SK-N-SH treated with all-trans-retinoic acid at 6 μM for 48 hours (cell line): ENCODE results near the gene RAB4B.
"Not testable (repeated sequence)": the region's sequence is repeated elsewhere in the genome, so short reads cannot be mapped to it uniquely, and the experiment has no call there.

Experiments used
- ATAC-seq: fragments of 200-7000 bp; cut with Tn5 transposase; 3 replicates; pipeline ENCODE4 v1.9.1; 2020; ENCODE audit warnings: mild to moderate bottlenecking, moderate library complexity
- ARNTL ChIP-seq: fragments of 450-650 bp; formaldehyde crosslinking; IDR thresholded peaks from 2 replicates; pipeline ENCODE4 v1.5.0; 2020; ENCODE audit warnings: low read depth, mild to moderate bottlenecking, moderate library complexity, borderline replicate concordance
- BACH2 ChIP-seq: fragments of 250-450 bp; sonication (Bioruptor Pico); IDR thresholded peaks from 2 replicates; pipeline ENCODE4 v1.9.0; 2021; ENCODE audit warnings: mild to moderate bottlenecking, borderline replicate concordance
- CREB5 ChIP-seq: fragments of 250-450 bp; sonication (Bioruptor Pico); IDR thresholded peaks from 2 replicates; pipeline ENCODE4 v1.5.1; 2020; ENCODE audit warnings: low read depth, mild to moderate bottlenecking, moderate library complexity
- CSRNP3 ChIP-seq: fragments of 250-450 bp; sonication (Bioruptor Pico); IDR thresholded peaks from 2 replicates; pipeline ENCODE4 v1.5.1; 2021; ENCODE audit warnings: mild to moderate bottlenecking, moderate library complexity
- ESRRG ChIP-seq: fragments of 250-450 bp; sonication (Bioruptor Pico); IDR thresholded peaks from 2 replicates; pipeline ENCODE4 v1.6.1; 2021; ENCODE audit warnings: mild to moderate bottlenecking
- GLIS3 ChIP-seq: fragments of 250-450 bp; sonication (Bioruptor Pico); IDR thresholded peaks from 2 replicates; pipeline ENCODE4 v1.5.0; 2020; ENCODE audit warnings: mild to moderate bottlenecking, moderate library complexity
- ISL1 ChIP-seq: fragments of 250-450 bp; sonication (Bioruptor Pico); IDR thresholded peaks from 2 replicates; pipeline ENCODE4 v2.1.2; 2022; ENCODE audit warnings: mild to moderate bottlenecking, moderate library complexity
- POU6F1 ChIP-seq: fragments of 250-450 bp; sonication (Bioruptor Pico); IDR thresholded peaks from 2 replicates; pipeline ENCODE4 v1.8.0; 2021; ENCODE audit warnings: low read depth, mild to moderate bottlenecking, moderate library complexity, borderline replicate concordance
- RARB ChIP-seq: fragments of 250-450 bp; sonication (Bioruptor Pico); IDR thresholded peaks from 2 replicates; pipeline ENCODE4 v1.8.0; 2021; ENCODE audit warnings: mild to moderate bottlenecking, moderate library complexity
- SNAI2 ChIP-seq: fragments of 250-450 bp; sonication (Bioruptor Pico); IDR thresholded peaks from 2 replicates; pipeline ENCODE4 v1.5.0; 2020; ENCODE audit warnings: mild to moderate bottlenecking, moderate library complexity
- TCF4 ChIP-seq: fragments of 250-450 bp; sonication (Bioruptor Pico); IDR thresholded peaks from 2 replicates; pipeline ENCODE4 v1.8.0; 2021; ENCODE audit warnings: mild to moderate bottlenecking, moderate library complexity, borderline replicate concordance
- TOX ChIP-seq: fragments of 250-450 bp; sonication (Bioruptor Pico); IDR thresholded peaks from 2 replicates; pipeline ENCODE4 v1.8.0; 2021; ENCODE audit warnings: mild to moderate bottlenecking, moderate library complexity, borderline replicate concordance
- TSHZ2 ChIP-seq: fragments of 250-450 bp; sonication (Bioruptor Pico); IDR thresholded peaks from 2 replicates; pipeline ENCODE4 v1.5.0; 2020; ENCODE audit warnings: mild to moderate bottlenecking, moderate library complexity
- ZC3H10 ChIP-seq: fragments of 250-450 bp; sonication (Bioruptor Pico); IDR thresholded peaks from 2 replicates; pipeline ENCODE4 v1.5.1; 2021; ENCODE audit warnings: mild to moderate bottlenecking, moderate library complexity
- ZFP3 ChIP-seq: fragments of 250-450 bp; sonication (Bioruptor Pico); IDR thresholded peaks from 2 replicates; pipeline ENCODE4 v1.5.0; 2020; ENCODE audit warnings: mild to moderate bottlenecking, moderate library complexity
- ZFP30 ChIP-seq: fragments of 450-650 bp; formaldehyde crosslinking; IDR thresholded peaks from 2 replicates; pipeline ENCODE4 v1.5.0; 2022; ENCODE audit warnings: mild to moderate bottlenecking, moderate library complexity
- ZNF565 ChIP-seq: fragments of 450-650 bp; formaldehyde crosslinking; conservative IDR thresholded peaks from 2 replicates; pipeline ENCODE4 v1.5.0; 2020; ENCODE audit warnings: low read depth, mild to moderate bottlenecking, moderate library complexity
- ZNF8 ChIP-seq: fragments of 450-650 bp; formaldehyde crosslinking; IDR thresholded peaks from 2 replicates; pipeline ENCODE4 v1.5.0; 2020; ENCODE audit warnings: mild to moderate bottlenecking, moderate library complexity

RAB4B gene

GRCh38 chr19:40781140-40781539 is 3.1 kb downstream of the RAB4B start (continued):
- TF ChIP-seq ZFP30 (CRISPR knock-in tag) (no peak), SNAI2 (no peak), POU6F1 (CRISPR knock-in tag) (no peak), TCF4 (CRISPR knock-in tag) (no peak), CSRNP3 (CRISPR knock-in tag) (no peak), ZC3H10 (CRISPR knock-in tag) (no peak), BACH2 (CRISPR knock-in tag) (no peak)

GRCh38 chr19:40783711-40784110 is 5.7 kb downstream of the RAB4B start:
- TF ChIP-seq ZFP30 (CRISPR knock-in tag): no peak
- TF ChIP-seq ZFP3 (CRISPR knock-in tag): no peak
- TF ChIP-seq ZNF8 (CRISPR knock-in tag): no peak
- no peak for TF ChIP-seq CREB5 (CRISPR knock-in tag)
- ATAC-seq: no peak

- ATAC-seq: not testable (repeated sequence)
Measured at GRCh38 chr19:40784146-40784545, 6.1 kb downstream of the RAB4B start.

- no peak for TF ChIP-seq ZNF565 (CRISPR knock-in tag)
- no peak for TF ChIP-seq GLIS3 (CRISPR knock-in tag)
- TF ChIP-seq TCF4 (CRISPR knock-in tag): no peak
- TF ChIP-seq CREB5 (CRISPR knock-in tag): no peak
- no peak for TF ChIP-seq ESRRG (CRISPR knock-in tag)
- no peak for TF ChIP-seq CSRNP3 (CRISPR knock-in tag)
- no peak for TF ChIP-seq RARB
- TF ChIP-seq ARNTL (CRISPR knock-in tag): no peak
- TF ChIP-seq SNAI2: no peak
- no peak for ATAC-seq
Measured at GRCh38 chr19:40785526-40785925, 7.5 kb downstream of the RAB4B start.

- no peak for ATAC-seq
- no peak for TF ChIP-seq TOX (CRISPR knock-in tag)
- no peak for TF ChIP-seq GLIS3 (CRISPR knock-in tag)
- TF ChIP-seq ZNF565 (CRISPR knock-in tag): no peak
- TF ChIP-seq SNAI2: no peak
- TF ChIP-seq CSRNP3 (CRISPR knock-in tag): no peak
- TF ChIP-seq ISL1 (CRISPR knock-in tag): no peak
- TF ChIP-seq RARB: no peak
- TF ChIP-seq BACH2 (CRISPR knock-in tag): no peak
- no peak for TF ChIP-seq CREB5 (CRISPR knock-in tag)
- TF ChIP-seq ARNTL (CRISPR knock-in tag): no peak
- TF ChIP-seq ZNF8 (CRISPR knock-in tag): no peak
- no peak for TF ChIP-seq TSHZ2 (CRISPR knock-in tag)
- no peak for TF ChIP-seq ESRRG (CRISPR knock-in tag)
Measured at GRCh38 chr19:40786060-40787037, 8.3 kb downstream of the RAB4B start.
